ENCODE measurements around the gene OR10AG1. TPM values are rescaled to one million over a fixed set of nuclear protein-coding genes. Genes with fewer than 3 reads are reported as not detected.

OR10AG1 gene
- total RNA-seq, result not detected
- long read RNA-seq, result 0 reads

- Histone ChIP-seq H3K4me1 (no peaks in the 10 kb centered on the region), H3K4me3 (no peak within 1 kb of the TSS), H3K27ac (no peak within 1 kb of the TSS), H3K36me3 (no peaks in the 10 kb centered on the region), H3K27me3 (no peaks in the 10 kb centered on the region), H3K9me3 (no peaks in the 10 kb centered on the region)
- intact Hi-C loops (cut with DNase I), result no loop called here
- ATAC-seq (no peak), DNase-seq (no peak)
- TF ChIP-seq CTCF (IDR thresholded peaks at IDR 0.05) (no peak), POLR2A (IDR thresholded peaks at IDR 0.05) (no peak)
- WGBS (ENCODE audit: insufficient coverage, low coverage, low lambda C conversion rate, missing lambda C conversion rate), result 52% methylated on average over 2 of the region's 2 CpGs
Observed at GRCh38 chr11:55969845-55970244, at the start of gene OR10AG1. OR10AG1 (minus strand) TSS chr11:55969945; CDS start chr11:55969907, 38 bp downstream.

- DNase-seq (no peak), ATAC-seq (no peak)
- Histone ChIP-seq H3K36me3 (no peaks in the 10 kb centered on the region), H3K27ac (no peak overlapping the region), H3K9me3 (no peaks in the 10 kb centered on the region), H3K4me3 (no peak overlapping the region), H3K27me3 (no peaks in the 10 kb centered on the region), H3K4me1 (no peaks in the 10 kb centered on the region)
- intact Hi-C loops (cut with DNase I), result no loop called here
- TF ChIP-seq CTCF (IDR thresholded peaks at IDR 0.05), result no peak
- no peak for TF ChIP-seq POLR2A (IDR thresholded peaks at IDR 0.05)
- 48% methylated on average over 2 of the region's 2 CpGs for WGBS (ENCODE audit: insufficient coverage, low coverage, low lambda C conversion rate, missing lambda C conversion rate)
Observed at GRCh38 chr11:56013805-56014204, 44.1 kb upstream of the OR10AG1 start.

DNA sequence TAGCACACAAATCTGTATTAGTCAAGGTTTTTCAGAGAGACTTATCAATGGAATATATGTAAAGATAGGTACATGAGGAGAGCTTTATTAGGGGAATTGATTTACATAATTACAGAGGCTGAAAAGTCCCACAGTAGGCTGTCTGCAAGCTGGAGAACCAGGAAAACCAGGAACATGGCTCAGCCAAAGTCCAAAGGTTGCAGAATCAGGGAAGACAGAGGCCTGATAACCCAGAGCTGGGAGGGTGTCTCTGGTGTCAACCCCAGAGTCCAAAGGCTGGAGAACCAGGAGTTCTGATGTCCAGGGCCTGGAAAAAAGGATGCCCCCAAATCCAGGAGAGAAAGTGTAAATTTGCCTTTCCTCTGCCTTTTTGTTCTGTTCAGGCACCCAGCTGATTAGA lies 41.0 kb upstream of the OR10AG1 start:
- Histone ChIP-seq H3K36me3 (no peaks in the 10 kb centered on the region), H3K9me3 (no peaks in the 10 kb centered on the region), H3K27me3 (no peaks in the 10 kb centered on the region), H3K4me3 (no peak overlapping the region), H3K27ac (no peak overlapping the region), H3K4me1 (no peaks in the 10 kb centered on the region)
- intact Hi-C loops (cut with DNase I), result no loop called here
- no peak for ATAC-seq
- TF ChIP-seq CTCF (IDR thresholded peaks at IDR 0.05) (no peak), POLR2A (IDR thresholded peaks at IDR 0.05) (no peak)
- no peak for DNase-seq

DNA sequence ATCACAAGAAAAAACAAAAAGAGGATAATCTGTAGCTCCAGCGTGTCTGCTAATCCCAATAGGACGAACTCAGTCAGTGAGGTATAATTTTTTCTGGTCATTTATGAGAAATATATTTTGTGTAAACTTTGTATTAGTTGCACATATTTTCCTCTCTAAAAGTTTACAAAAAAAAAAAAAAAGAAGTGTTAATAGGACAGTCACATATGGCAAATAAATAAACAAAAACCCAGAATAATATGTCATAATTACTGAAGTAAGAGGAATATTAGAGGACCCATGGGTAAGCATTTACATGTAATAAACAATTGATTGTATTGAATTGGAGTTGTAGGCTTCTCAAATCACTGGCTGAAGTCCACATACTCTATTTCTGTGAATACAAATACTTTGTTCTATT lies 24.8 kb upstream of the OR10AG1 start, which contains the start of gene OR5F1:
Gene OR5F1, minus strand, starts transcription at position 101 of the 400 bp plus-strand sequence. Its CDS starts 0 bp downstream, at position 101.
- H3K4me3 ChIP-seq, result no peak within 1 kb of the TSS
- ATAC-seq, result no peak
- TF ChIP-seq POLR2A (IDR thresholded peaks at IDR 0.05) (no peak), CTCF (IDR thresholded peaks at IDR 0.05) (no peak)
- no peak for DNase-seq
- H3K4me1 ChIP-seq, result no peaks in the 10 kb centered on the region
- H3K9me3 ChIP-seq, result no peaks in the 10 kb centered on the region
- no peaks in the 10 kb centered on the region for H3K27me3 ChIP-seq
- WGBS (ENCODE audit: insufficient coverage, low coverage, low lambda C conversion rate, missing lambda C conversion rate), result 37% methylated on average over 2 of the region's 2 CpGs
- H3K27ac ChIP-seq, result no peak within 1 kb of the TSS
- H3K36me3 ChIP-seq, result no peaks in the 10 kb centered on the region
- intact Hi-C loops (cut with DNase I), result no loop called here

- Histone ChIP-seq H3K9me3 (no peaks in the 10 kb centered on the region), H3K4me3 (no peak overlapping the region), H3K27ac (no peak overlapping the region), H3K27me3 (no peaks in the 10 kb centered on the region), H3K4me1 (no peaks in the 10 kb centered on the region), H3K36me3 (no peaks in the 10 kb centered on the region)
- DNase-seq (no peak), ATAC-seq (no peak)
- intact Hi-C loops (cut with DNase I), result no loop called here
- TF ChIP-seq CTCF (IDR thresholded peaks at IDR 0.05), result no peak
- WGBS (ENCODE audit: insufficient coverage, low coverage, low lambda C conversion rate, missing lambda C conversion rate), result no CpG with 5 or more reads among the region's 3 CpGs
Observed at GRCh38 chr11:55970935-55971334, 1.2 kb upstream of the OR10AG1 start.

All from right lobe of liver (tissue), 6 donors.